Ureter (tissue), 1 donor: Measurements from ENCODE around the gene PTGDR2. TPM values are rescaled to one million over a fixed set of nuclear protein-coding genes. Genes with fewer than 3 reads are reported as not detected.

Experiments used
- DNase-seq: peaks from one replicate; pipeline ENCODE4 v3.0.0-alpha.2; 2020; ENCODE audit warnings: low spot score
- total RNA-seq: library from RNA; stranded (reverse); gene quantifications from one replicate; pipeline ENCODE4 v1.2.4, GENCODE V29; 2023
- donor health status: DM: yes; HTN: yes; CAD: no.

PTGDR2 gene
- total RNA-seq, 1 donor from 2014 or later = 0.13 TPM

DNA sequence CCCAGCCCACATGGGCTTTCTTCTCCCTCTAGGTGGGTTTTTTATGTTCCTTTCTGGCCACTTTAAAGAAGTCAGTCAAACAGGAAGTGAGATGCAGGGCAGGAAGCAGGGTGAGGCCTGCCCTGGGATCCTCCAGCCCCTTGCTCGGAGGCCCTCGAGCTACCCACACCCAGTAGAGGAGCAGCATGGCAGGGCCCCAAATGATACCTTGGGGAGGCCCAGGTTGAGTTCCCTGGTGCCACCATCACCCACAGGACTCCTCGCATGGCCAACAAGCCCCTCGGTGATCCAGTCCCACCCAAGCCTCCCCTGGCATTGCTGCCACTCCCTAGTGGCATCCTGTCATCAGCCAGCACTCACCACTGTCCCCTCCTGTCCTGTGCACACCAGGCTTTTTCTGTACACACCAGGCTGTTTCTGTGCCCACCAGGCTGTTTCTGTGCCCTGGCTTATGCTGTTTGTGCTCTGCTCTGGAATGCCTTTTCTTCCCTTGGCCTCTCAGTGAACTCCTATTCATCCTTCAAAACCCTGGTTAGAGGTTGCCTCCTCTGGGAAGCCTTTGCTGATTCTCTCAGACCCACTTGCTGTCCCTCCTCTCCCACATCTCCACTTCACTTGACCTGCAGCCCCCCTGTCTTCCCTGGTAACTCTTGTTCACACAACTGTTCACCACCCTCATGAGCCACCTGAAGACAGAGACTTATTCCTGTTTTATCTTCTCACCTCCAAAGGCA, 3.1 kb upstream of the PTGDR2 start:
- no peak for DNase-seq

- DNase-seq = no peak
Observed at GRCh38 chr11:60858236-60858635, 2.5 kb upstream of the PTGDR2 start.

- DNase-seq = no peak
Observed at GRCh38 chr11:60857378-60858232, 1.9 kb upstream of the PTGDR2 start.

DNA sequence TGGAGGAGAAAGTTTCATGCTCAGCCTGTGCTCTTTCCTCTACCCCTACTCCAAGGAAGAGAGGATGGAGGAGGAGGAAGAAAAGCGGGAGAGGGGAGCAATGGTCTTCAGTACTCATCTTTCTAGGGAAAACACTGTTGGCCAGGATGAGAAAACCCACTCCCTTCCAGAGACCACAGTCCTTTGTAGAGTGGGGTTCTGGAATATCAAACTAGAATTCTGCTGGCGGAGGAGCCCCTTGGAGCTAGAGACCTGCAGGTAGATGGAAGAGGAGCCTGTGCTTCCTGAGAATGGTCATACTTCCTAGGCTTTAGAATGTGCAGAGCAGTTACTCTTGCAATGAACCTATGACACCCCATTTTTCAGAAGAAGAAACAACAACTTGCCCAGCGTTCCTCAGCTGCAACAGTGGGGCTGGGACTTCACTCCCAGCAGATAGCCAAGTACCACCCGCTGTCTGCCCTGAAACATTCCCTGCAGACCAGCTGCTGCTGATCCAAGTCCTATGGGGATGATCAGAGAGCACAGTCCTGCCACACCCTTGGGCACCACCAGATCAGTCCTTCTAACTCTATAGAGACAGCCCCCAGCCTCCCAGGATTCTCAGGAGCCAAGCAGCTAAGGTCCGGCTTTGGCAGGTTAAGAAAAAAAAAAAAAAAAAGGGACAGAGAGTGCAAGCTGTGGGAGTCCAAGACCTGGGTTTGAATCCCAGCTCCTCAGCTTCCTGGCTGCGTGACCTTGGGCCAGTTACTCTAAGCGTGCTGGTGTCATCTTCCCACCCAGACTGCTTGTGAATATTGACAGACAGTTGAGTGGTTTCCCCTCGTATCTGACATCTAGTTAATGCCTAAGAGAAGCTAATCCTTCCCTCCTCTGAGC, 664 bp downstream of the PTGDR2 start:
- no peak for DNase-seq

DNA sequence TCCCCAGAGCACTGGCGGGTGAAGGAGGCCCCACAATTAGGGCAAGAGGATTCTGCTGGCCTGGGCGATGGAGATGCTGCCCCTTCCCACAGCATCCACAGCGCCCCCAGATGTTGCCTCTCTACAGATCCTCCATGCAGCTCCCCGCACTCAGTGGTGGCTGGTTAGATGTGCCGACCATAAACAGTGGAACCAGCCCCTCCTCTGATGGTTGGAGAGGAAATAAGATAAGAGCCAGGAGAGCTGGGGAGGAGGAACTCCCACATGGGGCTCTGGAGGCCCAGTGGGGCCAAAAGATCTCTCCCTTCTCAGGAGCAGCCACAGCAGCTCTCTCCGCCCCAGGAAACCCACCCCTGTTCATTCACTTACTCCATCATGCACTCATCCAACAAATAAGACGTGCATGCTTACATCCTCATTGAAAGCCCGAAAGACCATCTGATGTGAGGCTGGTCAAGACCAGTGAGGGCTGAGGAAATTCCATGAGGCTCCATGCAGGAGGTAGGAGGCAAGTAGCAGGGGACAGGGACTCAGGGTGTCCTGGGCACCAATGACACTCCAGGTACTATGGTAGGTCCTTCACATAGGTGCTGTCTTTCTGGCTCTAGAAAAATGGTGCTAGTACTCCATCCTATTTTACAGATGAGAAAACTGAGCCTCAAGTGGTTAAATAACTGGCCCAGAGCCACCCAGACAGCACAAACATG, 1.5 kb downstream of the PTGDR2 start:
- no peak for DNase-seq

- no peak for DNase-seq
Observed at GRCh38 chr11:60852982-60853950, 2.5 kb downstream of the PTGDR2 start.

GRCh38 chr11:60852117-60852981, 3.4 kb downstream of the PTGDR2 start:
- no peak for DNase-seq

GRCh38 chr11:60851327-60852104, 4.2 kb downstream of the PTGDR2 start:
- no peak for DNase-seq

DNA sequence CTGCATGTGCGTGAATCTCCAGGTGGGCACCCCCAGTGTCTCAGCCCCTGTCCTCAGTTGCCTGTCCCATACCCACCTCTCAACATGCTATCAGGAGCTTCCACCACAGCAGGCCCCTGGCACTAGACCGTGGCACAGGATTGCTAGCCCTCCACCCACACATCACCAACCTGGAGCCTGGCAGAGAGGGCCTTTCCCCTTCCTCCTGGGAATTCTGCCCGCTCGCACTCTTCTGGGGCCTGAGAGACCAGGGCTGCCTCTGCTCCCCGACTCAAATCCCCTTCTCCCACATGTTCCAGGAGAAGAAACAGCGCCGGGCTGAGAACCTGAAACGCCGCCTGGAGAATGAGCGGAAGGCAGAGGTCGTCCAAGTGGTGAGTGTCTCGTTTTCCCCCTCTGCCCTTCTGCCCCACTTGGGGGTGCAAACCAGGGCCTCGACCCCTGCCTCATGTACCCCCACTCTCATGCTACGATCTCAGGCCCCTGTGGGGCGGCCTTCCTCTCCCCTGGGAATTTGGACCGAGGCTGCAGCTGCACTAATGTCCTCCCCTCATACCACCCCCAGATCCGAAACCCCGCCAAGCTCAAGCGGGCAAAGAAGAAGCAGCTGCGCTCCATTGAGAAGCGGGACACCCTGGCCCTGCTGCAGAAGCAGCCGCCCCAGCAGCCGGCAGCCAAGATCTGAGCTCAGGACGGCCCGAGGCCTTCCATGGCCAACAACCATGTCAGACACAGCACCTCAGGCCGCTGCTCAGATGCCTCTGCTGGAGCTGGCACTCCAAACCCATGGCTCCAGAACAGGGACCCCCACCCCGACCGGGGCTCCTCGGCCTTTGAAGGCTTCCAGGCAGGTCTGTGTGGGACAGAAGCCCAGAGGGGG, 5.9 kb downstream of the PTGDR2 start:
- DNase-seq = no peak

DNA sequence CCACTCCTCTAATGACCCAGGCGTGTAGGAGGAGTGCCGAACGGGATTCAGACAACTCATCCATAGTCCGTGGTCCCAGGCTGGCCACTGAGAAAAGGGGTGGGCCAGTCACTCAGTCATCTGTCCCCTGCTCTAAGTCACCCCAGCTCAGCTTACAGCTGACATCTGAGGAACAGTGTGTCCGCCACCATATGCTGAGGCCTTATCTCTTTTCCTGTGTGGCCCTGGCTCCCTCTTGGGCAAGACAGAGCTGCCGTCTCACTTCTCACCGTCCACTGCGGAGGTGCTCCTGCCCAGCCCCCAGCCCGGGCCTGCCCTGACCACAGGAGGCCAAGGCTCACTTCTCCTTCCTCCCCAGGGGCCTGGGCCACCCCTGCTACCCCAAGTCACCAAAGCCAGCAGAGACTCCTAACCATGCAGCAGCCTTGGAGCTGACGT, 7.0 kb downstream of the PTGDR2 start:
- no peak for DNase-seq

DNA sequence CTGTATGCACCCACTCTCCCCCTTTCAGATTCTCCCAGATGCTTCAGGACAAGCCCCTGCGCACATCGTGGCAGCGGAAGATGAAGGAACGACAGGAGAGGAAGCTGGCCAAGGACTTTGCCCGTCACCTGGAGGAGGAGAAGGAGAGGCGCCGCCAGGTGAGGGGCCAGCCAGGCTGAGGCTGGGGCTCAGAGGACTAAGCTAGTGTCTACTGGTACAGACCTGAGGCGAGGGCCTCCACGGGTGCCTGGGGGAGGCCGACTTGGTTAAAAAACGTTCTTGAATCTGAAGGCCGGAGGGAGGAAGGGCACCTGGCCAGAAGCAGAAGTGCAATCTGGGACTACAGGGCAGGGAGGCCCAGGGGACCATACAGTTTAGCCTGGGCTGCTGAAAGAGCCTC, 7.9 kb downstream of the PTGDR2 start:
- DNase-seq = no peak

- no peak for DNase-seq
Observed at GRCh38 chr11:60847281-60847680, 8.5 kb downstream of the PTGDR2 start.

DNA sequence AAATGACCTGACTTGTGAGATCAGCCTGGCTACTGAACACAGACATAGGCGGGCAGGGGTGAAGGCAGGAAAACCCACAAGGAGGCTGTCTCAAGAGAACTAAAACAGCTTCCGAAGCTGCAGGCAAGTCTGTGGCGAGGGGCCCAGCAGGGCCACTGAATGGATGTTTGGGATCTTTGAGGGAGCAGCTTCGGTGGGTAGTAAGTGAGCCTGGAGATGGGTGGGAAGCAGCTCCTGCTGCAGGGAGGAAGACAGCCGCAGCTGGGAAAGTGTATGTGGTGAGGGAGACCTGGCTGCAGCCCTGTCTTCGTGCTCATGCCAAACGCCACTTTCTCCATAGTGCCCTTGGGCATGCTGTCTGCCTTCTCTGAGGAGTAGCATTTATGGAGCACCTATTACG, 10.4 kb downstream of the PTGDR2 start:
- no peak for DNase-seq

DNA sequence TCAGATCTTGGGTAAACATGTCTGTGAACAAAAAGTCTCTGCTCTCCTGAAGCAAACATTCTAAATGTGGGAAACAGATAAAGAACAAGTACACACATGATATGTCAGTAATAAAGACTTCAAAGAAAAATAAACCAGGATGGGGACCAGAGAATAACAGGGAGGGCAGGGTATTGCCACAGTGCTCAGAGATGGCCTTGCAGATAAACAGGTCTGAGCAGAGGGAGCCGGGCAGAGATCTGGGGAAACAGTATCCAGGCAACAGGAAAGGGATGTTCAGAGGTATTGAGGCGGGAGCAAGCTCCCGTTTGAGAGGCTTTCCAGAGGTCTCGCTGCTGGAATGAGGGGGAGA, 10.9 kb downstream of the PTGDR2 start:
- DNase-seq = no peak

GRCh38 chr11:60844045-60844869, 11.5 kb downstream of the PTGDR2 start:
- no peak for DNase-seq
